HEK293 (cell line): Measurements from ENCODE around the gene CCDC187.
A peak's percentile ranks its signal among the peaks of the same experiment; 100 is the strongest.

Experiments
- CTCF ChIA-PET: fragments of 350-600 bp; formaldehyde crosslinking; extraction: SDS; loops from one replicate; lab custom pipeline; 2021; ENCODE audit warnings: antibody characterized with exemption; lab: Yijun Ruan, JAX
- POLR2A ChIA-PET: fragments of 300-600 bp; formaldehyde crosslinking; extraction: SDS; loops from one replicate; lab custom pipeline; 2020; ENCODE audit warnings: antibody characterized with exemption, inconsistent platforms; lab: Yijun Ruan, JAX
- H3K27ac ChIP-seq: fragments of 200-500 bp; sonication (Bioruptor generic); 2 replicates; pipeline ENCODE4 v1.5.1; 2014; ENCODE audit warnings: low read depth, low read length, control low read depth, inconsistent platforms; ENCODE audit errors: extremely low read depth
- H3K36me3 ChIP-seq, 2 experiments: fragments of 200-500 bp in 1 of 2; sonication (Bioruptor generic) in 1 of 2; 1 replicate in 1 of 2; 2 replicates in 1 of 2; pipeline ENCODE4 v1.5.1; 2014 to 2017; ENCODE audit warnings: inconsistent platforms in 2 of 2, low read length in 2 of 2; ENCODE audit not compliant: control insufficient read depth in 2 of 2, insufficient read depth in 1 of 2
- H3K4me1 ChIP-seq: fragments of 200-500 bp; sonication (Bioruptor generic); 2 replicates; pipeline ENCODE4 v1.5.1; 2014; ENCODE audit warnings: mild to moderate bottlenecking, low read length, inconsistent platforms; ENCODE audit not compliant: control insufficient read depth, insufficient read depth
- H3K4me3 ChIP-seq: 2 replicates; pipeline ENCODE4 v1.5.1; 2011; ENCODE audit warnings: low read depth, mild to moderate bottlenecking, control low read depth, low read length, moderate library complexity
- H3K9me3 ChIP-seq: fragments of 200-500 bp; sonication (Bioruptor generic); 2 replicates; pipeline ENCODE4 v1.5.1; 2014; ENCODE audit warnings: low read depth, low read length, inconsistent platforms; ENCODE audit not compliant: control insufficient read depth, insufficient read depth
- BCL11B ChIP-seq: fragments of 450-650 bp; formaldehyde crosslinking; IDR thresholded peaks from 2 replicates; pipeline ENCODE4 v1.5.1; 2016; ENCODE audit warnings: low read depth, missing biosample characterization, missing genetic modification characterization
- GLIS1 ChIP-seq: fragments of 450-650 bp; formaldehyde crosslinking; IDR thresholded peaks from 2 replicates; pipeline ENCODE4 v1.5.1; 2016; ENCODE audit warnings: missing biosample characterization, missing genetic modification characterization
- GLIS2 ChIP-seq: fragments of 450-650 bp; formaldehyde crosslinking; IDR thresholded peaks from 2 replicates; pipeline ENCODE4 v1.5.1; 2016; ENCODE audit warnings: missing biosample characterization, missing genetic modification characterization
- SP2 ChIP-seq: fragments of 450-650 bp; formaldehyde crosslinking; IDR thresholded peaks from 2 replicates; pipeline ENCODE4 v1.5.1; 2016; ENCODE audit warnings: missing biosample characterization, missing genetic modification characterization
- TSHZ1 ChIP-seq: fragments of 450-650 bp; formaldehyde crosslinking; IDR thresholded peaks from 2 replicates; pipeline ENCODE4 v1.5.1; 2016; ENCODE audit warnings: missing biosample characterization, missing genetic modification characterization, borderline replicate concordance
- ZBTB1 ChIP-seq: fragments of 450-650 bp; formaldehyde crosslinking; IDR thresholded peaks from 2 replicates; pipeline ENCODE4 v1.5.1; 2016; ENCODE audit warnings: missing biosample characterization, missing genetic modification characterization
- ZBTB17 ChIP-seq: fragments of 450-650 bp; formaldehyde crosslinking; IDR thresholded peaks from 2 replicates; pipeline ENCODE4 v1.5.1; 2016; ENCODE audit warnings: missing biosample characterization, missing genetic modification characterization
- ZBTB7A ChIP-seq: fragments of 450-650 bp; formaldehyde crosslinking; IDR thresholded peaks from 2 replicates; pipeline ENCODE4 v1.5.1; 2016; ENCODE audit warnings: low read depth, missing biosample characterization, missing genetic modification characterization
- ZFHX2 ChIP-seq: fragments of 450-650 bp; formaldehyde crosslinking; conservative IDR thresholded peaks from 2 replicates; pipeline ENCODE4 v1.5.1; 2016; ENCODE audit warnings: missing biosample characterization, missing genetic modification characterization
- ZFP69B ChIP-seq: fragments of 450-650 bp; formaldehyde crosslinking; IDR thresholded peaks from 2 replicates; pipeline ENCODE4 v1.5.1; 2016; ENCODE audit warnings: missing biosample characterization, missing genetic modification characterization
- ZNF10 ChIP-seq: fragments of 450-650 bp; formaldehyde crosslinking; IDR thresholded peaks from 2 replicates; pipeline ENCODE4 v1.5.1; 2017; ENCODE audit warnings: missing biosample characterization, missing genetic modification characterization
- ZNF155 ChIP-seq: fragments of 450-650 bp; formaldehyde crosslinking; IDR thresholded peaks from 2 replicates; pipeline ENCODE4 v1.5.1; 2016; ENCODE audit warnings: missing biosample characterization, missing genetic modification characterization
- ZNF169 ChIP-seq: fragments of 450-650 bp; formaldehyde crosslinking; IDR thresholded peaks from 2 replicates; pipeline ENCODE4 v1.5.1; 2016; ENCODE audit warnings: missing biosample characterization, missing genetic modification characterization
- ZNF202 ChIP-seq: fragments of 450-650 bp; formaldehyde crosslinking; IDR thresholded peaks from 2 replicates; pipeline ENCODE4 v1.5.1; 2016; ENCODE audit warnings: missing biosample characterization, missing genetic modification characterization, borderline replicate concordance
- ZNF223 ChIP-seq: fragments of 450-650 bp; formaldehyde crosslinking; IDR thresholded peaks from 2 replicates; pipeline ENCODE4 v1.5.1; 2016; ENCODE audit warnings: missing biosample characterization, missing genetic modification characterization
- ZNF341 ChIP-seq: fragments of 450-650 bp; formaldehyde crosslinking; IDR thresholded peaks from 2 replicates; pipeline ENCODE4; 2016; ENCODE audit warnings: low read depth, missing biosample characterization, missing genetic modification characterization
- ZNF416 ChIP-seq: fragments of 450-650 bp; formaldehyde crosslinking; IDR thresholded peaks from 2 replicates; pipeline ENCODE4 v1.5.1; 2016; ENCODE audit warnings: missing biosample characterization, missing genetic modification characterization
- ZNF501 ChIP-seq: fragments of 450-650 bp; formaldehyde crosslinking; IDR thresholded peaks from 2 replicates; pipeline ENCODE4 v1.5.1; 2016; ENCODE audit warnings: missing biosample characterization, missing genetic modification characterization
- ZNF510 ChIP-seq: fragments of 450-650 bp; formaldehyde crosslinking; IDR thresholded peaks from 2 replicates; pipeline ENCODE4 v1.5.1; 2018; ENCODE audit warnings: mild to moderate bottlenecking, missing genetic modification characterization, missing biosample characterization; ENCODE audit not compliant: insufficient replicate concordance
- ZNF530 ChIP-seq: fragments of 450-650 bp; formaldehyde crosslinking; IDR thresholded peaks from 2 replicates; pipeline ENCODE4 v1.5.1; 2016; ENCODE audit warnings: low read depth, missing biosample characterization, missing genetic modification characterization
- ZNF580 ChIP-seq: fragments of 450-650 bp; formaldehyde crosslinking; IDR thresholded peaks from 2 replicates; pipeline ENCODE4 v1.5.1; 2016; ENCODE audit warnings: missing biosample characterization, missing genetic modification characterization
- ZNF623 ChIP-seq: fragments of 450-650 bp; formaldehyde crosslinking; IDR thresholded peaks from 2 replicates; pipeline ENCODE4 v1.5.1; 2016; ENCODE audit warnings: missing biosample characterization, missing genetic modification characterization
- ZNF624 ChIP-seq: fragments of 450-650 bp; formaldehyde crosslinking; IDR thresholded peaks from 2 replicates; pipeline ENCODE4 v1.5.1; 2017; ENCODE audit warnings: missing biosample characterization, missing genetic modification characterization
- ZXDB ChIP-seq: fragments of 450-650 bp; formaldehyde crosslinking; IDR thresholded peaks from 2 replicates; pipeline ENCODE4 v1.5.1; 2016; ENCODE audit warnings: missing biosample characterization, missing genetic modification characterization
- TF ChIP-seq, protein P1 (sequence below): fragments of 450-650 bp; formaldehyde crosslinking; IDR thresholded peaks from 2 replicates; pipeline ENCODE4 v1.5.1; 2016; ENCODE audit warnings: missing biosample characterization, missing genetic modification characterization
- TF ChIP-seq, protein P2 (sequence below): fragments of 450-650 bp; formaldehyde crosslinking; IDR thresholded peaks from 2 replicates; pipeline ENCODE4 v1.5.0; 2017; ENCODE audit warnings: missing biosample characterization, missing genetic modification characterization, borderline replicate concordance

CCDC187 gene

GRCh38 chr9:136303066-136303824, 649 bp downstream of the CCDC187 start:
- H3K4me1 ChIP-seq = no peaks in the 10 kb centered on the region
- H3K27ac ChIP-seq = no peak overlapping the region
- TF ChIP-seq ZNF510 (tag by site-specific recombination) (no peak), ZNF341 (tag by site-specific recombination) (no peak), ZFHX2 (peak; percentile 36; the same call in 1 of the 2 replicates), GLIS1 (tag by site-specific recombination) (peak; percentile 43), GLIS2 (peak; percentile 33; the same call in 1 of the 2 replicates)
- ChIA-PET POLR2A (no interaction called here), CTCF (interaction anchor here (0.5 to 2.2 kb wide), 2 partner anchors 20 to 1289 kb away, joined by 3 to 14 read pairs; no protein-coding TSS in a partner anchor)
- no peak overlapping the region for H3K4me3 ChIP-seq
- no peaks in the 10 kb centered on the region for H3K36me3 ChIP-seq
- H3K9me3 ChIP-seq = no peaks in the 10 kb centered on the region

GRCh38 chr9:136302527-136302926, 1.4 kb downstream of the CCDC187 start:
- ChIA-PET CTCF (interaction anchor here (2.2 kb wide), 1 partner anchor 19 kb away, joined by 14 read pairs; no protein-coding TSS in a partner anchor), POLR2A (no interaction called here)
- no peak overlapping the region for H3K27ac ChIP-seq
- no peak overlapping the region for H3K4me3 ChIP-seq
- H3K4me1 ChIP-seq = no peaks in the 10 kb centered on the region
- no peaks in the 10 kb centered on the region for H3K36me3 ChIP-seq
- TF ChIP-seq ZNF623 (tag by site-specific recombination) = no peak
- TF ChIP-seq ZNF501 (tag by site-specific recombination) = no peak
- TF ChIP-seq BCL11B = no peak
- TF ChIP-seq ZNF202 (tag by site-specific recombination) = no peak
- no peak for TF ChIP-seq SP2 (tag by site-specific recombination)
- no peak for TF ChIP-seq ZNF624 (tag by site-specific recombination)
- no peak for TF ChIP-seq ZNF580 (tag by site-specific recombination)
- TF ChIP-seq ZBTB1 (tag by site-specific recombination) = no peak
- no peak for TF ChIP-seq ZNF223
- TF ChIP-seq ZFP69B = no peak
- TF ChIP-seq, protein P1, sequence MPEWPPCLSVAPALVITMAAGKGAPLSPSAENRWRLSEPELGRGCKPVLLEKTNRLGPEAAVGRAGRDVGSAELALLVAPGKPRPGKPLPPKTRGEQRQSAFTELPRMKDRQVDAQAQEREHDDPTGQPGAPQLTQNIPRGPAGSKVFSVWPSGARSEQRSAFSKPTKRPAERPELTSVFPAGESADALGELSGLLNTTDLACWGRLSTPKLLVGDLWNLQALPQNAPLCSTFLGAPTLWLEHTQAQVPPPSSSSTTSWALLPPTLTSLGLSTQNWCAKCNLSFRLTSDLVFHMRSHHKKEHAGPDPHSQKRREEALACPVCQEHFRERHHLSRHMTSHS (tag by site-specific recombination) = no peak
- no peaks in the 10 kb centered on the region for H3K9me3 ChIP-seq

- ChIA-PET CTCF (interaction anchor here (0.6 to 2.2 kb wide), 4 partner anchors 13 to 192 kb away, joined by 3 to 14 read pairs (median 3); no protein-coding TSS in a partner anchor), POLR2A (no interaction called here)
- Histone ChIP-seq H3K4me1 (no peaks in the 10 kb centered on the region), H3K27ac (no peak overlapping the region), H3K4me3 (no peak overlapping the region), H3K9me3 (no peaks in the 10 kb centered on the region), H3K36me3 (no peaks in the 10 kb centered on the region)
- TF ChIP-seq ZNF416 (no peak), ZNF623 (tag by site-specific recombination) (no peak), ZBTB17 (tag by site-specific recombination) (no peak), ZNF169 (tag by site-specific recombination) (no peak), ZBTB7A (tag by site-specific recombination) (no peak), ZXDB (no peak), ZNF155 (tag by site-specific recombination) (no peak), ZNF10 (tag by site-specific recombination) (no peak), TSHZ1 (tag by site-specific recombination) (no peak), ZNF530 (no peak)
- TF ChIP-seq, protein P2, sequence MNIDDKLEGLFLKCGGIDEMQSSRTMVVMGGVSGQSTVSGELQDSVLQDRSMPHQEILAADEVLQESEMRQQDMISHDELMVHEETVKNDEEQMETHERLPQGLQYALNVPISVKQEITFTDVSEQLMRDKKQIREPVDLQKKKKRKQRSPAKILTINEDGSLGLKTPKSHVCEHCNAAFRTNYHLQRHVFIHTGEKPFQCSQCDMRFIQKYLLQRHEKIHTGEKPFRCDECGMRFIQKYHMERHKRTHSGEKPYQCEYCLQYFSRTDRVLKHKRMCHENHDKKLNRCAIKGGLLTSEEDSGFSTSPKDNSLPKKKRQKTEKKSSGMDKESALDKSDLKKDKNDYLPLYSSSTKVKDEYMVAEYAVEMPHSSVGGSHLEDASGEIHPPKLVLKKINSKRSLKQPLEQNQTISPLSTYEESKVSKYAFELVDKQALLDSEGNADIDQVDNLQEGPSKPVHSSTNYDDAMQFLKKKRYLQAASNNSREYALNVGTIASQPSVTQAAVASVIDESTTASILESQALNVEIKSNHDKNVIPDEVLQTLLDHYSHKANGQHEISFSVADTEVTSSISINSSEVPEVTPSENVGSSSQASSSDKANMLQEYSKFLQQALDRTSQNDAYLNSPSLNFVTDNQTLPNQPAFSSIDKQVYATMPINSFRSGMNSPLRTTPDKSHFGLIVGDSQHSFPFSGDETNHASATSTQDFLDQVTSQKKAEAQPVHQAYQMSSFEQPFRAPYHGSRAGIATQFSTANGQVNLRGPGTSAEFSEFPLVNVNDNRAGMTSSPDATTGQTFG = no peak
These were observed 3.0 kb downstream of the CCDC187 start for GRCh38 chr9:136300866-136301265.
